WTC11 (cell line): ENCODE measurements around the gene RHOBTB1. TPM values are rescaled to one million over a fixed set of nuclear protein-coding genes. Genes with fewer than 3 reads are reported as not detected.

Experiments
- ATAC-seq: fragments of 200-7000 bp; cut with Tn5 transposase; 2 replicates; pipeline ENCODE4 v1.10.0; 2021; ENCODE audit warnings: mild to moderate bottlenecking, moderate library complexity
- CTCF ChIA-PET: fragments of 300-600 bp; sonication (Branson Sonifier 250); formaldehyde crosslinking; loops from one replicate; lab custom pipeline; 2021; ENCODE audit warnings: antibody characterized with exemption; lab: Charles Lee
- POLR2A ChIA-PET: fragments of 350-600 bp; sonication (Branson Sonifier 250); formaldehyde crosslinking; loops from one replicate; lab custom pipeline; 2021; ENCODE audit warnings: antibody characterized with exemption; lab: Charles Lee
- DNase-seq: peaks from one replicate; pipeline ENCODE4 v3.0.0; 2021; ENCODE audit warnings: low spot score
- H3K27ac Mint-ChIP-seq: 2 replicates; pipeline ENCODE4 v1.8.0; 2021; ENCODE audit warnings: mixed read lengths
- H3K27me3 Mint-ChIP-seq: 2 replicates; pipeline ENCODE4 v1.8.0; 2021; ENCODE audit warnings: low read depth, mild to moderate bottlenecking, moderate library complexity, mixed read lengths
- H3K36me3 Mint-ChIP-seq: 2 replicates; pipeline ENCODE4 v1.8.0; 2021; ENCODE audit warnings: mixed read lengths
- H3K4me1 Mint-ChIP-seq: 2 replicates; pipeline ENCODE4 v1.8.0; 2022; ENCODE audit warnings: mixed read lengths
- H3K4me3 Mint-ChIP-seq: 2 replicates; pipeline ENCODE4 v1.8.0; 2021; ENCODE audit warnings: mild to moderate bottlenecking, moderate library complexity, mixed read lengths
- H3K9me3 Mint-ChIP-seq: 2 replicates; pipeline ENCODE4 v1.8.0; 2021; ENCODE audit warnings: mixed read lengths
- ATF1 ChIP-seq: sonication (generic); formaldehyde crosslinking; IDR thresholded peaks from 2 replicates; pipeline ENCODE4 v1.8.1; 2023; ENCODE audit warnings: mild to moderate bottlenecking, moderate library complexity, missing genetic modification reagents
- ATF2 ChIP-seq: sonication (generic); formaldehyde crosslinking; IDR thresholded peaks from 2 replicates; pipeline ENCODE4 v1.8.1; 2022; ENCODE audit warnings: low read depth, missing genetic modification reagents, borderline replicate concordance
- ATF6 ChIP-seq: sonication (generic); formaldehyde crosslinking; IDR thresholded peaks from 2 replicates; pipeline ENCODE4 v1.8.1; 2023; ENCODE audit warnings: mild to moderate bottlenecking, missing genetic modification reagents
- CTCF ChIP-seq: fragments of 200-600 bp; IDR thresholded peaks from 2 replicates; pipeline ENCODE4 v1.8.0; 2022; ENCODE audit warnings: antibody characterized with exemption
- E2F1 ChIP-seq: sonication (generic); formaldehyde crosslinking; IDR thresholded peaks from 2 replicates; pipeline ENCODE4 v1.8.0; 2022; ENCODE audit warnings: mild to moderate bottlenecking, missing genetic modification reagents
- ELF4 ChIP-seq: sonication (generic); formaldehyde crosslinking; IDR thresholded peaks from 2 replicates; pipeline ENCODE4 v1.8.1; 2022; ENCODE audit warnings: low read depth, mild to moderate bottlenecking, moderate library complexity, missing genetic modification reagents
- EMX1 ChIP-seq: fragments of 250-450 bp; sonication (Bioruptor Pico); IDR thresholded peaks from 2 replicates; pipeline ENCODE4 v1.8.0; 2021; ENCODE audit warnings: mild to moderate bottlenecking
- GTF2I ChIP-seq: fragments of 250-450 bp; sonication (Bioruptor Pico); conservative IDR thresholded peaks from 2 replicates; pipeline ENCODE4 v1.4.0; 2021; ENCODE audit warnings: mild to moderate bottlenecking
- JAZF1 ChIP-seq: fragments of 250-450 bp; sonication (Bioruptor Pico); IDR thresholded peaks from 2 replicates; pipeline ENCODE4 v1.9.0; 2021; ENCODE audit warnings: moderate library complexity, mild to moderate bottlenecking, inconsistent platforms
- JUN ChIP-seq: sonication (generic); formaldehyde crosslinking; IDR thresholded peaks from 2 replicates; pipeline ENCODE4 v1.8.0; 2023; ENCODE audit warnings: mild to moderate bottlenecking, missing genetic modification reagents
- MYBL2 ChIP-seq: sonication (generic); formaldehyde crosslinking; IDR thresholded peaks from 2 replicates; pipeline ENCODE4 v1.8.1; 2023; ENCODE audit warnings: mild to moderate bottlenecking, moderate library complexity, missing genetic modification reagents
- OVOL2 ChIP-seq: fragments of 250-450 bp; sonication (Bioruptor Pico); IDR thresholded peaks from 2 replicates; pipeline ENCODE4 v1.9.0; 2021; ENCODE audit warnings: mild to moderate bottlenecking, borderline replicate concordance
- RELA ChIP-seq: sonication (generic); formaldehyde crosslinking; IDR thresholded peaks from 2 replicates; pipeline ENCODE4 v1.8.1; 2022; ENCODE audit warnings: missing genetic modification reagents, mild to moderate bottlenecking, borderline replicate concordance
- SOX15 ChIP-seq: fragments of 250-450 bp; sonication (Bioruptor Pico); IDR thresholded peaks from 2 replicates; pipeline ENCODE4 v1.9.0; 2021; ENCODE audit warnings: mild to moderate bottlenecking
- STAT6 ChIP-seq: sonication (generic); formaldehyde crosslinking; conservative IDR thresholded peaks from 2 replicates; pipeline ENCODE4 v1.8.1; 2023; ENCODE audit warnings: mild to moderate bottlenecking, low read depth, missing genetic modification reagents, moderate library complexity
- TCF7 ChIP-seq: sonication (generic); formaldehyde crosslinking; IDR thresholded peaks from 2 replicates; pipeline ENCODE4 v1.8.0; 2022; ENCODE audit warnings: mild to moderate bottlenecking, low read depth, missing genetic modification reagents, moderate library complexity
- TEAD4 ChIP-seq: sonication (generic); formaldehyde crosslinking; IDR thresholded peaks from 2 replicates; pipeline ENCODE4 v1.8.0; 2022; ENCODE audit warnings: mild to moderate bottlenecking, missing genetic modification reagents
- ZNF219 ChIP-seq: sonication (generic); formaldehyde crosslinking; IDR thresholded peaks from 2 replicates; pipeline ENCODE4 v1.8.0; 2023; ENCODE audit warnings: missing genetic modification reagents, mild to moderate bottlenecking, borderline replicate concordance
- ZNF416 ChIP-seq: fragments of 250-450 bp; sonication (Bioruptor Pico); IDR thresholded peaks from 2 replicates; pipeline ENCODE4 v1.9.0; 2021; ENCODE audit warnings: mild to moderate bottlenecking, inconsistent platforms
- ZSCAN18 ChIP-seq: fragments of 250-450 bp; sonication (Bioruptor Pico); IDR thresholded peaks from 2 replicates; pipeline ENCODE4 v2.1.2; 2022; ENCODE audit warnings: mild to moderate bottlenecking, moderate library complexity
- total RNA-seq: library from RNA; stranded (reverse); gene quantifications from 3 replicates; pipeline ENCODE4 v1.2.3, GENCODE V29; 2021

Gene RHOBTB1
- total RNA-seq, 1 experiment from 2014 or later = 6.9 TPM

GRCh38 chr10:60965696-60966095, 21.7 kb upstream of the RHOBTB1 start (continued):
- TF ChIP-seq ATF6 (no peak), TEAD4 (no peak), SOX15 (CRISPR knock-in tag) (no peak), OVOL2 (CRISPR knock-in tag) (no peak)

- H3K4me1 Mint-ChIP-seq = peaks cover 26% of the 10 kb centered on the region
- DNase-seq (peak; percentile 58), ATAC-seq (peak; percentile 88)
- TF ChIP-seq JUN (CRISPR knock-in tag) (no peak), CTCF (peak; percentile 61), ZNF219 (CRISPR knock-in tag) (no peak)
- no peaks in the 10 kb centered on the region for H3K9me3 Mint-ChIP-seq
- no peaks in the 10 kb centered on the region for H3K27me3 Mint-ChIP-seq
- H3K4me3 Mint-ChIP-seq = no peak overlapping the region
- ChIA-PET POLR2A (no interaction called here), CTCF (interaction anchor here (0.7 to 1.4 kb wide), 2 partner anchors 145 to 226 kb away, joined by 4 to 13 read pairs; no protein-coding TSS in a partner anchor)
- no peak overlapping the region for H3K27ac Mint-ChIP-seq
- no peaks in the 10 kb centered on the region for H3K36me3 Mint-ChIP-seq
Measured at GRCh38 chr10:60964257-60965235, 20.6 kb upstream of the RHOBTB1 start.

- no peaks in the 10 kb centered on the region for H3K9me3 Mint-ChIP-seq
- CTCF ChIA-PET = interaction anchor here (1.4 kb wide), 1 partner anchor 144 kb away, joined by 13 read pairs; no protein-coding TSS in a partner anchor
- ATAC-seq = peak; percentile 16; the same call in 1 of the 2 replicates
- TF ChIP-seq JAZF1 (CRISPR knock-in tag) (no peak), ZNF416 (CRISPR knock-in tag) (no peak), ELF4 (CRISPR knock-in tag) (no peak), ATF1 (CRISPR knock-in tag) (no peak), E2F1 (CRISPR knock-in tag) (no peak), STAT6 (CRISPR knock-in tag) (no peak), TCF7 (CRISPR knock-in tag) (no peak), MYBL2 (CRISPR knock-in tag) (no peak), ZSCAN18 (CRISPR knock-in tag) (no peak), RELA (no peak), SOX15 (CRISPR knock-in tag) (no peak), GTF2I (CRISPR knock-in tag) (no peak), ATF2 (CRISPR knock-in tag) (no peak), EMX1 (CRISPR knock-in tag) (no peak)
Measured at GRCh38 chr10:60963441-60964256, 19.7 kb upstream of the RHOBTB1 start.

More at GRCh38 chr10:60963441-60964256, 19.7 kb upstream of the RHOBTB1 start:
- H3K4me3 Mint-ChIP-seq = no peak overlapping the region
- H3K27ac Mint-ChIP-seq = no peak overlapping the region
- no peaks in the 10 kb centered on the region for H3K36me3 Mint-ChIP-seq
- peaks cover 26% of the 10 kb centered on the region for H3K4me1 Mint-ChIP-seq
- POLR2A ChIA-PET = no interaction called here
- no peak for DNase-seq
- no peaks in the 10 kb centered on the region for H3K27me3 Mint-ChIP-seq
